ENCODE results near the gene FAT2.
A peak's percentile ranks its signal among the peaks of the same experiment; 100 is the strongest.

- no peak for TF ChIP-seq CTCF (IDR thresholded peaks at IDR 0.05 in 4 of 5, conservative IDR thresholded peaks at IDR 0.05 in 1 of 5)
- peak in 1 of 2 donors; percentile 29 for TF ChIP-seq POLR2A (IDR thresholded peaks at IDR 0.05)
These were observed 21.1 kb downstream of the FAT2 start for GRCh38 chr5:151570058-151570457.

All from gastrocnemius medialis (tissue), 4 donors.